Progenitor cell of endocrine pancreas (in vitro differentiated cells): ENCODE data around the gene MACC1. TPM values are rescaled to one million over a fixed set of nuclear protein-coding genes. Genes with fewer than 3 reads are reported as not detected.

Source experiments
- DNase-seq: peaks from one replicate; pipeline ENCODE4 v3.0.0; 2021; ENCODE audit warnings: low spot score; ENCODE audit not compliant: unreplicated experiment
- H3K27ac Mint-ChIP-seq: 2 replicates; pipeline ENCODE4 v1.8.0; 2021; ENCODE audit warnings: mild to moderate bottlenecking, moderate library complexity, mixed read lengths
- H3K27me3 Mint-ChIP-seq: 2 replicates; pipeline ENCODE4 v1.8.0; 2021; ENCODE audit warnings: mixed read lengths
- H3K36me3 Mint-ChIP-seq: 2 replicates; pipeline ENCODE4 v1.8.0; 2022; ENCODE audit warnings: mixed read lengths; ENCODE audit not compliant: insufficient read depth
- H3K4me1 Mint-ChIP-seq: 2 replicates; pipeline ENCODE4 v1.8.0; 2021; ENCODE audit warnings: low read depth, mixed read lengths
- H3K4me3 Mint-ChIP-seq: 2 replicates; pipeline ENCODE4 v1.8.0; 2021; ENCODE audit warnings: low read depth, mild to moderate bottlenecking, moderate library complexity, mixed read lengths
- H3K9me3 Mint-ChIP-seq: 2 replicates; pipeline ENCODE4 v1.8.0; 2021; ENCODE audit warnings: low read depth, mixed read lengths
- total RNA-seq: library from RNA; stranded (reverse); gene quantifications from 2 replicates; pipeline ENCODE4 v1.2.1, GENCODE V29; 2021
- TF ChIP-seq, protein P1 (sequence below): fragments of 200-600 bp; sonication (generic); IDR thresholded peaks from one replicate; pipeline ENCODE4 v1.5.0; 2021; ENCODE audit warnings: antibody characterized with exemption, mild to moderate bottlenecking; ENCODE audit not compliant: unreplicated experiment

The MACC1 gene
- total RNA-seq, 1 donor from 2014 or later: 16.1 TPM

- TF ChIP-seq, protein P1, sequence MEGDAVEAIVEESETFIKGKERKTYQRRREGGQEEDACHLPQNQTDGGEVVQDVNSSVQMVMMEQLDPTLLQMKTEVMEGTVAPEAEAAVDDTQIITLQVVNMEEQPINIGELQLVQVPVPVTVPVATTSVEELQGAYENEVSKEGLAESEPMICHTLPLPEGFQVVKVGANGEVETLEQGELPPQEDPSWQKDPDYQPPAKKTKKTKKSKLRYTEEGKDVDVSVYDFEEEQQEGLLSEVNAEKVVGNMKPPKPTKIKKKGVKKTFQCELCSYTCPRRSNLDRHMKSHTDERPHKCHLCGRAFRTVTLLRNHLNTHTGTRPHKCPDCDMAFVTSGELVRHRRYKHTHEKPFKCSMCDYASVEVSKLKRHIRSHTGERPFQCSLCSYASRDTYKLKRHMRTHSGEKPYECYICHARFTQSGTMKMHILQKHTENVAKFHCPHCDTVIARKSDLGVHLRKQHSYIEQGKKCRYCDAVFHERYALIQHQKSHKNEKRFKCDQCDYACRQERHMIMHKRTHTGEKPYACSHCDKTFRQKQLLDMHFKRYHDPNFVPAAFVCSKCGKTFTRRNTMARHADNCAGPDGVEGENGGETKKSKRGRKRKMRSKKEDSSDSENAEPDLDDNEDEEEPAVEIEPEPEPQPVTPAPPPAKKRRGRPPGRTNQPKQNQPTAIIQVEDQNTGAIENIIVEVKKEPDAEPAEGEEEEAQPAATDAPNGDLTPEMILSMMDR: no peak
- peaks cover 3% of the 10 kb centered on the region for H3K27me3 Mint-ChIP-seq
- H3K4me1 Mint-ChIP-seq: peaks cover 3% of the 10 kb centered on the region
- H3K27ac Mint-ChIP-seq: no peak overlapping the region
- no peak overlapping the region for H3K4me3 Mint-ChIP-seq
- H3K9me3 Mint-ChIP-seq: no peaks in the 10 kb centered on the region
- no peak for DNase-seq
- H3K36me3 Mint-ChIP-seq: no peaks in the 10 kb centered on the region
Observed at GRCh38 chr7:20236790-20237189, 19.6 kb upstream of the MACC1 start.

DNA sequence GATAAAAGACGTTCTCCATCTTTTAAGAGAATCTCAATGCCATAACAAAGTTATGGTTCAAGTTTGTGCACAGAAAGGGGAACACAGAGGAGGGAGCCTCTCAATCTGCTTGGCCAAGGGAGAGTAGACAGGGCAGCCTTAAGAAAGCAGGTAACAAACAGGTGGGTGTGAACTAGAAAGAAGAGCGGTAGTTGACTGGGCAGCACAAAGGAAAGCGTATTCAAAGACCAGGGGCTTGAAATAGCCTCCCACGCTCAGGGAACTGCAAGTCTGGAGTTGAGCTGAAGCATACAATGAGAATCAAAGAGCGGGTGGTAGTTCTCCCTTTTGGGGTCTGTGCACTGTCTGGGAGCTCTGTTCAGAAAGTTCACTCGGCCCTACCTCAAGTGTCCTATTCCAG is 18.9 kb upstream of the MACC1 start:
- TF ChIP-seq, protein P1: no peak
- peaks cover 3% of the 10 kb centered on the region for H3K27me3 Mint-ChIP-seq
- no peak overlapping the region for H3K27ac Mint-ChIP-seq
- H3K9me3 Mint-ChIP-seq: no peaks in the 10 kb centered on the region
- H3K4me1 Mint-ChIP-seq: peaks cover 3% of the 10 kb centered on the region
- no peak overlapping the region for H3K4me3 Mint-ChIP-seq
- H3K36me3 Mint-ChIP-seq: no peaks in the 10 kb centered on the region
- no peak for DNase-seq

- TF ChIP-seq, protein P1: no peak
- peaks cover 3% of the 10 kb centered on the region for H3K4me1 Mint-ChIP-seq
- H3K4me3 Mint-ChIP-seq: no peak overlapping the region
- peaks cover 3% of the 10 kb centered on the region for H3K27me3 Mint-ChIP-seq
- no peaks in the 10 kb centered on the region for H3K9me3 Mint-ChIP-seq
- no peaks in the 10 kb centered on the region for H3K36me3 Mint-ChIP-seq
- H3K27ac Mint-ChIP-seq: no peak overlapping the region
- DNase-seq: no peak
Observed at GRCh38 chr7:20235288-20235687, 18.1 kb upstream of the MACC1 start.

GRCh38 chr7:20233362-20233761 is 16.2 kb upstream of the MACC1 start:
- Mint-ChIP-seq H3K27me3 (peaks cover 3% of the 10 kb centered on the region), H3K9me3 (no peaks in the 10 kb centered on the region), H3K4me1 (peaks cover 5% of the 10 kb centered on the region), H3K36me3 (no peaks in the 10 kb centered on the region), H3K27ac (no peak overlapping the region), H3K4me3 (no peak overlapping the region)
- TF ChIP-seq, protein P1: no peak
- DNase-seq: no peak

DNA sequence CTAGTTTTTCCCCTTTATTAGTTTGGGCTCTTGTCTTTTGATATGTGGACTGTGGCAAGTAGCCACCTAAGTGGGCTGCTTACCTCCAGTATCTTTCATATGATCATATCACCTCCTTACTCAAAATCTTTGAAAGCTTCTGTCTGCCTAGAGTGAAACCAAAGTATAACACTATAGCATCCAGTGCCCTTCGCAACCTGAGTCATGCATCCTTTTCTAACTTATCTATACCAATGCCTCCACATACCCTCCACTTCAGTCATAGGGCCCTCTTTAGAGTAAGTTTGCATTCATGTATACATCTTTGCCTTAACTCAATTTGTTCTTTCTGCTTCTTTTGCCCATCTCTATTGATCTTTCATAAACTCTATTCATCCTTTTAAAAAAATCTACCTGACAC is 15.7 kb upstream of the MACC1 start:
- Mint-ChIP-seq H3K27me3 (peaks cover 3% of the 10 kb centered on the region), H3K9me3 (no peaks in the 10 kb centered on the region), H3K4me1 (peaks cover 5% of the 10 kb centered on the region), H3K27ac (no peak overlapping the region), H3K36me3 (no peaks in the 10 kb centered on the region), H3K4me3 (no peak overlapping the region)
- DNase-seq: no peak
- TF ChIP-seq, protein P1: no peak
